Activated T-helper 2 cell treated with anti-CD3 and anti-CD28 coated beads, Interferon-gamma antibody, Interleukin-2, Interleukin-4, amounts not matched to agents 10 μg/mL and 5 μg/mL and 100 μg/mL, durations not matched to agents 14 hours and 24 hours and 36 hours (primary cell): Measurements from ENCODE around the gene GP2. TPM values are rescaled to one million over a fixed set of nuclear protein-coding genes. Genes with fewer than 3 reads are reported as not detected.

Experiments used
- DNase-seq: peaks from one replicate; pipeline ENCODE4 v3.0.0; 2021; ENCODE audit warnings: low spot score
- H3K27ac Mint-ChIP-seq: one replicate; pipeline ENCODE4 v1.8.0; 2021; ENCODE audit warnings: mixed read lengths
- H3K27me3 Mint-ChIP-seq: one replicate; pipeline ENCODE4 v1.8.0; 2021; ENCODE audit warnings: low read depth, mixed read lengths
- H3K36me3 Mint-ChIP-seq: one replicate; pipeline ENCODE4 v1.8.0; 2021; ENCODE audit warnings: low read depth, mixed read lengths
- H3K4me1 Mint-ChIP-seq: one replicate; pipeline ENCODE4 v1.8.0; 2021; ENCODE audit warnings: low read depth, mixed read lengths
- H3K4me3 Mint-ChIP-seq: one replicate; pipeline ENCODE4 v1.8.0; 2021; ENCODE audit warnings: low read depth, mild to moderate bottlenecking, moderate library complexity, mixed read lengths
- H3K9me3 Mint-ChIP-seq: one replicate; pipeline ENCODE4 v1.8.0; 2021; ENCODE audit warnings: mixed read lengths
- intact Hi-C: fragments of 100-400 bp; cut with micrococcal nuclease; formaldehyde crosslinking; loops from one replicate; pipeline ENCODE4 v1.15.1; 2023
- total RNA-seq: library from RNA; stranded (reverse); gene quantifications from 2 replicates; pipeline ENCODE4 v1.2.3, GENCODE V29; 2022

Gene GP2
- total RNA-seq, 1 donor from 2014 or later: not detected

- Mint-ChIP-seq H3K4me3 (no peak overlapping the region), H3K4me1 (no peaks in the 10 kb centered on the region)
Measured at GRCh38 chr16:20289571-20289970, 37.7 kb downstream of the GP2 start.

GRCh38 chr16:20285993-20286499 is 41.3 kb downstream of the GP2 start:
- Mint-ChIP-seq H3K9me3 (no peaks in the 10 kb centered on the region), H3K36me3 (no peaks in the 10 kb centered on the region), H3K4me3 (no peak overlapping the region), H3K27ac (no peak overlapping the region), H3K4me1 (no peaks in the 10 kb centered on the region), H3K27me3 (no peaks in the 10 kb centered on the region)
- intact Hi-C loops: no loop called here
- no peak for DNase-seq

More at GRCh38 chr16:20289571-20289970, 37.7 kb downstream of the GP2 start:
- DNase-seq: no peak
- Mint-ChIP-seq H3K27me3 (no peaks in the 10 kb centered on the region), H3K36me3 (no peaks in the 10 kb centered on the region), H3K9me3 (no peaks in the 10 kb centered on the region), H3K27ac (no peak overlapping the region)
- intact Hi-C loops: no loop called here

DNA sequence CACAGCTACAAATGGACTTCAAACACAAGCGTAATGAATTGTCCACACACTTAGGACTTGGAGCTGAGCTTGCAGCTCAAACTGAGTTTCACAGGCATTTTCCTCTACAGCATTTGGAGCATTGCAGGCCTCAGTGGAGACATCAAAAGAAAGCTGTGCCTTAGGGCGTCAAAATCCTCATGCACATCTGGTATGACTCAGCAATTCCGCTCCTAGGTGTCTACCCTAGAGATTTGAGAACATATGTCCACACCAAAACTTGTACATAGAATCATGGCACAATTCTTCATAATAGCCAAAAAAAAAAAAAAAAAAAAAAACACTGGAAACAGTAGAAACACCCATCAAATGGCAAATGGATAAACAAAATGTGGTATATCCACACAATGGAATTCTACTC is 47.1 kb downstream of the GP2 start:
- H3K4me3 Mint-ChIP-seq: no peak overlapping the region
- H3K36me3 Mint-ChIP-seq: no peaks in the 10 kb centered on the region
- H3K4me1 Mint-ChIP-seq: no peaks in the 10 kb centered on the region
- no peak overlapping the region for H3K27ac Mint-ChIP-seq
- DNase-seq: no peak
- intact Hi-C loops: no loop called here
- H3K27me3 Mint-ChIP-seq: no peaks in the 10 kb centered on the region
- H3K9me3 Mint-ChIP-seq: no peaks in the 10 kb centered on the region

- H3K36me3 Mint-ChIP-seq: no peaks in the 10 kb centered on the region
- H3K27me3 Mint-ChIP-seq: no peaks in the 10 kb centered on the region
- DNase-seq: no peak
- no peaks in the 10 kb centered on the region for H3K9me3 Mint-ChIP-seq
- no peaks in the 10 kb centered on the region for H3K4me1 Mint-ChIP-seq
- H3K27ac Mint-ChIP-seq: no peak overlapping the region
- intact Hi-C loops: no loop called here
- H3K4me3 Mint-ChIP-seq: no peak overlapping the region
Measured at GRCh38 chr16:20271893-20272292, 55.4 kb downstream of the GP2 start.

DNA sequence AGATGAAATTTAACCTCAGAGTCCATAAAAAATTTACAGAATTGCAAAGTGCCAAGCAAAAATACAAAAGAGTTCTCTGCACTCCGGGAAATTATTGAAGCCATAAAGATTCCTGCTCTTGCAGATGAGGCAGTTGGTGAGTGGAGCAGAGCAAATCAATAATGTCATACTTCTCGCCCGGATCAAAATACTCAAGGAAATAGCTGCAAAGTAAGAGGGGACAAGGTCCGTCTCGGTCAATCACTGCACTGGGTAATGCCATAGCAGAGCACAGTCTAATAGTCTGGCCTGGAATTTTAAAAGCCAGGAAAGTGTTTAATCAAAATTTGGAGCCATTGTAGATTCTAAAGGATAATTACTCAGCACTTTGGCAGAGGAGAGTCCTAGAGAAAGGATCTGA is 58.9 kb downstream of the GP2 start:
- H3K4me3 Mint-ChIP-seq: no peak overlapping the region
- no peaks in the 10 kb centered on the region for H3K9me3 Mint-ChIP-seq
- H3K27me3 Mint-ChIP-seq: no peaks in the 10 kb centered on the region

DNA sequence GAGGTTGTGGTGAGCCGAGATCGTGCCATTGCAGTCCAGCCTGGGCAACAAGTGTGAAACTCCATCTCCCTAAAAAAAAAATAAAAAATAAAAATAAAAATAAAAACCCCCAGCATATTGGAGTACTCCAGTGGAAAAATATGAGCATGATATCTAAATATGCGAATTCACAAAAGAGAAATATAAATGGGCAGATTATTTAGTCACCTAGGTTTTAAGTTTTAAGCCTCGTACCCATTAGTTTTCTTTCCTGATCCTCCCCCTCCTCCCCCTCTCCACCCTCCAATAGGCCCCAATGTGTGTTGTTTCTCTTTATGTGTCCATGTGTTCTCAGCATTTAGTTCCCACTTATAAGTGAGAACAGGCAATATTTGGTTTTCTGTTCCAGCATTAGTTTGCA is 62.3 kb downstream of the GP2 start:
- Mint-ChIP-seq H3K4me1 (no peaks in the 10 kb centered on the region), H3K27me3 (no peaks in the 10 kb centered on the region), H3K36me3 (no peaks in the 10 kb centered on the region), H3K9me3 (no peaks in the 10 kb centered on the region), H3K27ac (no peak overlapping the region), H3K4me3 (no peak overlapping the region)
- DNase-seq: no peak
- intact Hi-C loops: no loop called here

More for the DNA sequence above, 58.9 kb downstream of the GP2 start:
- H3K4me1 Mint-ChIP-seq: no peaks in the 10 kb centered on the region
- intact Hi-C loops: no loop called here
- DNase-seq: no peak
- no peak overlapping the region for H3K27ac Mint-ChIP-seq
- H3K36me3 Mint-ChIP-seq: no peaks in the 10 kb centered on the region

DNA sequence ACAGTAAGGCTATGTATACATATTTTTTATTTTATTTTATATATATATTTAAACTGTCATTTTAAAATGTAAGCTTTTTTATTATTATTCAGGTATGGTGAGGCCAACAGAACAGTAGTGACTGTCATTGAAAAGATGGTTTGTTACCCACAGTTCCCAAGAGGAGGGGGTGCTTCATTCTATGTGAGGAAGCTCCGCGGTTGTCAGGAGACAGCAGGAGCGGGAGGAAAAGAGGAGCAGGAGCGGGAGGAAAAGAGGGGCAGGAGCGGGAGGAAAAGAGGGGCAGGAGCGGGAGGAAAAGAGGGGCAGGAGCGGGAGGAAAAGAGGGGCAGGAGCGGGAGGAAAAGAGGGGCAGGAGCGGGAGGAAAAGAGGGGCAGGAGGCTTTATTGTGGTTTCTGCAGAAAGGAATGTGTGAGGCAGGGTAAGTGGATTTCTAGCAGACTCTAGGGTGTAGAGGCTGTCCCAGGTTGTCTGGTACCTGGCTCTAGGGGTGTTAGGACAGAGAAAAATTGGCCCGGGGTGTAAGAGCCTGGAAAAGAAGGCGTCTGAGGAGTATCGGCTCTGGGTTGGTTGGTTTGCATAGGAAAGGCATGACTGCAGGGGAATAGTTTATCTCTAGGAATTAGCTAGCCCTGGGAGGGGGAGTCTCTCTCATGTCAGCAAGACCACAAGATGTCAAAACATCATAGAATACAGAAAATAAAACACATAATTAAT is 64.0 kb downstream of the GP2 start:
- Mint-ChIP-seq H3K36me3 (no peaks in the 10 kb centered on the region), H3K4me1 (no peaks in the 10 kb centered on the region)

GRCh38 chr16:20262248-20262647 is 65.1 kb downstream of the GP2 start:
- no peaks in the 10 kb centered on the region for H3K36me3 Mint-ChIP-seq
- no peak for DNase-seq
- H3K9me3 Mint-ChIP-seq: no peaks in the 10 kb centered on the region
- no peak overlapping the region for H3K27ac Mint-ChIP-seq
- H3K27me3 Mint-ChIP-seq: no peaks in the 10 kb centered on the region
- H3K4me1 Mint-ChIP-seq: no peaks in the 10 kb centered on the region
- no peak overlapping the region for H3K4me3 Mint-ChIP-seq
- intact Hi-C loops: no loop called here

More for the DNA sequence above, 64.0 kb downstream of the GP2 start:
- intact Hi-C loops: no loop called here
- Mint-ChIP-seq H3K4me3 (no peak overlapping the region), H3K27me3 (no peaks in the 10 kb centered on the region), H3K27ac (no peak overlapping the region), H3K9me3 (no peaks in the 10 kb centered on the region)
- no peak for DNase-seq

DNA sequence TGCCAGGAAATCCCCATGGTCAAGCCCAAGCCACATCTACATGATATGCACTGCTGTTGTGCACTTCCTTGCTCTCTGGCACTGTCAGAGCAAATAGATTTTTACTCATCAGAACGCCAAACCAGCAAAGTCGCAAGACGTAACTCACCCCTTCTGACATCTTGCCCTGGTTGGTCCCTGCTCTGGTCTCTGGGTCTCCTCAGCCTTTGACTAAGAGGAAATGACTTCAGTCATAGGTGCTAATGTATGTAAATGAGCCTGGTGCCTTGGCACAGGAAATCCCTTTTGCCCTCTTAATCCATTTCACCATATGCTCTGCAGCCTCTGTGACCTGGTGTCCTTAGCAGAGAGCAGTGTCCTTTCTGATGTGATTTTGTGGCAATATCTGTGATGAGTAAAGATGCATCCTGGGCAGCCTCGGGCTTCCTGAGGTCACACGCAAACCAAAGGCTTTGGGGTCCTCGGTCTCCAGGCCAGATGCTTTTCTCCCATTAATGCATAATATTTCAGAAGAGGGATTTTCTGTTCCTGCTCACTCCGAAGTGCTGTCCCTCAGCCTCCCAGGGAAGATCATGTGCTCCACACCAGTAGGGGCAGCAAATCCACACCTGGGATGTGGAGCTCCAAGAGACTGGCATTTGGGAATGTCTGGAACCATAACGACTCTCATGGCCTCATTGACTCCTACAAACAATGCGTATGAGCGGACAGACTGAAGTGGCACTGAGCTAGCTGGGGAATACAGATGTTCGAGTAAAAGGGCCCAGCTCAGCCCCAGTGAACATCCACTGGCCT is 66.9 kb downstream of the GP2 start:
- Mint-ChIP-seq H3K27me3 (no peaks in the 10 kb centered on the region), H3K4me3 (no peak overlapping the region), H3K4me1 (no peaks in the 10 kb centered on the region), H3K36me3 (no peaks in the 10 kb centered on the region), H3K9me3 (no peaks in the 10 kb centered on the region), H3K27ac (no peak overlapping the region)
- no peak for DNase-seq
- intact Hi-C loops: no loop called here

Other genes with a start within 250 kb of the GP2 start
- not detected in 2 replicates for gene UMOD, start 25.2 kb upstream of the GP2 start, total RNA-seq
- gene PDILT, start 77.2 kb upstream of the GP2 start, total RNA-seq: 0.07 TPM in 1 of 2 replicates, not detected in the other
- not detected in 2 replicates for gene ACSM5, start 82.0 kb upstream of the GP2 start, total RNA-seq
- gene ACSM2A, start 124.0 kb upstream of the GP2 start, total RNA-seq: 3.8 and 4.6 TPM in 2 replicates
- gene ACSM2B, start 248.9 kb upstream of the GP2 start, total RNA-seq: 2.3 and 2.6 TPM in 2 replicates